HCT116 (cell line): ENCODE data around the gene COL5A2. TPM values are rescaled to one million over a fixed set of nuclear protein-coding genes. Genes with fewer than 3 reads are reported as not detected.

ENCODE experiments used
- ATAC-seq: fragments of 200-7000 bp; cut with Tn5 transposase; 2 replicates; pipeline ENCODE4 v1.9.1; 2020; ENCODE audit warnings: mild to moderate bottlenecking, moderate library complexity
- BruUV-seq: library from RNA; stranded (reverse); fragments of 400-500 nt; replicated peaks from 2 replicates; lab custom pipeline; 2021; lab: Mats Ljungman, UMichigan
- CTCF ChIA-PET: fragments of 300-600 bp; sonication (Branson Sonifier 250); formaldehyde crosslinking; loops from one replicate; lab custom pipeline; 2021; ENCODE audit warnings: antibody characterized with exemption; lab: Charles Lee
- POLR2A ChIA-PET: fragments of 300-600, 350-600 bp; sonication (Branson Sonifier 250); formaldehyde crosslinking; loops from one replicate; lab custom pipeline; 2021; ENCODE audit warnings: antibody characterized with exemption; lab: Charles Lee
- RAD21 ChIA-PET, 2 experiments: fragments of 300-600 bp; sonication (Branson Sonifier 250); formaldehyde crosslinking; loops; one replicate each; lab custom pipeline; 2023; ENCODE audit warnings: low total read pairs in 2 of 2; ENCODE audit not compliant: uncharacterized antibody in 2 of 2, unreplicated experiment in 2 of 2, low non-redundant PET in 1 of 2; lab: Charles Lee
- DNase-seq: peaks from one replicate; pipeline ENCODE4 v3.0.0-alpha.2; 2010; ENCODE audit warnings: low read depth, low spot score
- H2AFZ ChIP-seq: fragments of 200-600 bp; shearing (Covaris generic), sonication (generic); 2 replicates; pipeline ENCODE4 v1.6.1; 2017; ENCODE audit warnings: low read depth, mixed run types, mixed read lengths, antibody characterized with exemption, low read length; ENCODE audit not compliant: poor library complexity, severe bottlenecking
- H3K27ac ChIP-seq: 2 replicates; pipeline ENCODE4 v1.5.1; 2012; ENCODE audit warnings: low read depth, low read length
- H3K27me3 ChIP-seq: fragments of 200-600 bp; sonication (generic); 2 replicates; pipeline ENCODE4 v1.6.1; 2016; ENCODE audit warnings: mixed run types, low read length, mixed read lengths; ENCODE audit not compliant: insufficient read depth
- H3K36me3 ChIP-seq, 2 experiments: fragments of 200-500 bp in 1 of 2; fragments of 200-600 bp in 1 of 2; sonication (Bioruptor generic) in 1 of 2; sonication (generic) in 1 of 2; 2 replicates each; pipeline versions ENCODE4 v1.5.1 to v1.6.1; 2014 to 2016; ENCODE audit warnings: low read length in 2 of 2, inconsistent platforms in 1 of 2, mixed read lengths in 1 of 2, mixed run types in 1 of 2; ENCODE audit not compliant: insufficient read depth in 2 of 2, control insufficient read depth in 1 of 2
- H3K4me1 ChIP-seq, 2 experiments: fragments of 200-600 bp in 1 of 2; sonication (generic) in 1 of 2; 2 replicates each; pipeline versions ENCODE4 v1.5.1 to v1.6.1; 2012 to 2017; ENCODE audit warnings: low read length in 2 of 2, inconsistent platforms in 1 of 2, mild to moderate bottlenecking in 1 of 2, mixed read lengths in 1 of 2, mixed run types in 1 of 2, moderate library complexity in 1 of 2; ENCODE audit not compliant: insufficient read depth in 2 of 2, control insufficient read depth in 1 of 2
- H3K4me2 ChIP-seq: fragments of 200-600 bp; sonication (generic); 2 replicates; pipeline ENCODE4 v1.6.1; 2017; ENCODE audit warnings: mixed run types, low read length, mixed read lengths
- H3K4me3 ChIP-seq, 2 experiments: fragments of 200-600 bp in 1 of 2; sonication (generic) in 1 of 2; replicated peaks in 1 of 2; 2 replicates each; pipeline ENCODE4 v1.5.1; 2011 to 2016; ENCODE audit warnings: low read length in 2 of 2, control low read depth in 1 of 2, low read depth in 1 of 2, mild to moderate bottlenecking in 1 of 2, mixed read lengths in 1 of 2, mixed run types in 1 of 2
- H3K79me2 ChIP-seq: fragments of 200-600 bp; sonication (generic); 2 replicates; pipeline ENCODE4 v1.6.1; 2017; ENCODE audit warnings: mild to moderate bottlenecking, mixed run types, low read length, moderate library complexity, mixed read lengths; ENCODE audit not compliant: insufficient read depth
- H3K9ac ChIP-seq: fragments of 200-600 bp; sonication (generic); 2 replicates; pipeline ENCODE4 v1.6.1; 2016; ENCODE audit warnings: low read length, mixed read lengths
- H3K9me2 ChIP-seq: fragments of 200-600 bp; sonication (generic), shearing (Covaris generic); 2 replicates; pipeline ENCODE4 v1.6.1; 2017; ENCODE audit warnings: mixed run types, mild to moderate bottlenecking, moderate library complexity; ENCODE audit not compliant: insufficient read depth
- H3K9me3 ChIP-seq, 2 experiments: fragments of 200-500 bp in 1 of 2; fragments of 200-600 bp in 1 of 2; sonication (Bioruptor generic) in 1 of 2; sonication (generic) in 1 of 2; 2 replicates each; pipeline ENCODE4 v1.6.1; 2014 to 2017; ENCODE audit warnings: low read length in 2 of 2, mixed read lengths in 2 of 2, inconsistent platforms in 1 of 2, low read depth in 1 of 2, mild to moderate bottlenecking in 1 of 2, mixed run types in 1 of 2, moderate library complexity in 1 of 2; ENCODE audit not compliant: control insufficient read depth in 1 of 2, insufficient read depth in 1 of 2
- H4K20me1 ChIP-seq: fragments of 200-600 bp; sonication (generic), shearing (Covaris generic); 2 replicates; pipeline ENCODE4 v1.6.1; 2017; ENCODE audit warnings: mixed run types, mild to moderate bottlenecking, moderate library complexity; ENCODE audit not compliant: insufficient read depth
- CBX3 ChIP-seq: IDR thresholded peaks from 2 replicates; pipeline ENCODE4 v1.6.1; 2012; ENCODE audit warnings: low read depth
- EZH2phosphoT487 ChIP-seq: fragments of 200-600 bp; IDR thresholded peaks from 2 replicates; pipeline ENCODE4 v1.6.1; 2018; ENCODE audit warnings: antibody characterized with exemption, borderline replicate concordance
- FOSL1 ChIP-seq: IDR thresholded peaks from 2 replicates; pipeline ENCODE4 v1.6.1; 2012; ENCODE audit warnings: low read depth
- JUND ChIP-seq: IDR thresholded peaks from 2 replicates; pipeline ENCODE4 v1.6.1; 2012
- MAX ChIP-seq: IDR thresholded peaks from 2 replicates; pipeline ENCODE4 v1.6.1; 2012
- POLR2AphosphoS5 ChIP-seq: IDR thresholded peaks from 2 replicates; pipeline ENCODE4 v1.6.1; 2011; ENCODE audit warnings: mild to moderate bottlenecking, low read depth, low read length, moderate library complexity
- RAD21 ChIP-seq: IDR thresholded peaks from 2 replicates; pipeline ENCODE4 v1.6.1; 2012; ENCODE audit warnings: low read depth, mild to moderate bottlenecking
- SP1 ChIP-seq: IDR thresholded peaks from 2 replicates; pipeline ENCODE4 v1.6.1; 2012; ENCODE audit warnings: low read depth
- intact Hi-C: fragments of 100-400 bp; cut with micrococcal nuclease; formaldehyde crosslinking; loops from 2 replicates; pipeline ENCODE4 v1.10.0; 2022
- total RNA-seq: library from RNA; stranded (reverse); gene quantifications from one replicate; pipeline ENCODE4 v1.2.1, GENCODE V29; 2021; ENCODE audit not compliant: unreplicated experiment
- TF ChIP-seq, protein P1 (sequence below): IDR thresholded peaks from 2 replicates; pipeline ENCODE4 v1.6.1; 2012; ENCODE audit warnings: low read depth

The COL5A2 gene
- total RNA-seq, 1 experiment from 2014 or later = 2.3 TPM

- TF ChIP-seq, protein P1, sequence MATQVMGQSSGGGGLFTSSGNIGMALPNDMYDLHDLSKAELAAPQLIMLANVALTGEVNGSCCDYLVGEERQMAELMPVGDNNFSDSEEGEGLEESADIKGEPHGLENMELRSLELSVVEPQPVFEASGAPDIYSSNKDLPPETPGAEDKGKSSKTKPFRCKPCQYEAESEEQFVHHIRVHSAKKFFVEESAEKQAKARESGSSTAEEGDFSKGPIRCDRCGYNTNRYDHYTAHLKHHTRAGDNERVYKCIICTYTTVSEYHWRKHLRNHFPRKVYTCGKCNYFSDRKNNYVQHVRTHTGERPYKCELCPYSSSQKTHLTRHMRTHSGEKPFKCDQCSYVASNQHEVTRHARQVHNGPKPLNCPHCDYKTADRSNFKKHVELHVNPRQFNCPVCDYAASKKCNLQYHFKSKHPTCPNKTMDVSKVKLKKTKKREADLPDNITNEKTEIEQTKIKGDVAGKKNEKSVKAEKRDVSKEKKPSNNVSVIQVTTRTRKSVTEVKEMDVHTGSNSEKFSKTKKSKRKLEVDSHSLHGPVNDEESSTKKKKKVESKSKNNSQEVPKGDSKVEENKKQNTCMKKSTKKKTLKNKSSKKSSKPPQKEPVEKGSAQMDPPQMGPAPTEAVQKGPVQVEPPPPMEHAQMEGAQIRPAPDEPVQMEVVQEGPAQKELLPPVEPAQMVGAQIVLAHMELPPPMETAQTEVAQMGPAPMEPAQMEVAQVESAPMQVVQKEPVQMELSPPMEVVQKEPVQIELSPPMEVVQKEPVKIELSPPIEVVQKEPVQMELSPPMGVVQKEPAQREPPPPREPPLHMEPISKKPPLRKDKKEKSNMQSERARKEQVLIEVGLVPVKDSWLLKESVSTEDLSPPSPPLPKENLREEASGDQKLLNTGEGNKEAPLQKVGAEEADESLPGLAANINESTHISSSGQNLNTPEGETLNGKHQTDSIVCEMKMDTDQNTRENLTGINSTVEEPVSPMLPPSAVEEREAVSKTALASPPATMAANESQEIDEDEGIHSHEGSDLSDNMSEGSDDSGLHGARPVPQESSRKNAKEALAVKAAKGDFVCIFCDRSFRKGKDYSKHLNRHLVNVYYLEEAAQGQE = no peak
- TF ChIP-seq EZH2phosphoT487 (no peak), MAX (no peak)
- no peaks in the 10 kb centered on the region for H3K4me1 ChIP-seq
- H3K4me3 ChIP-seq = no peak overlapping the region
- H3K27ac ChIP-seq = no peak overlapping the region
- no peak overlapping the region for H2AFZ ChIP-seq
- intact Hi-C loops = no loop called here
- H3K4me2 ChIP-seq = no peak overlapping the region
- ChIA-PET POLR2A (no interaction called here), CTCF (no interaction called here), RAD21 (no interaction called here)
- no peaks in the 10 kb centered on the region for H3K36me3 ChIP-seq
- no peaks in the 10 kb centered on the region for H3K79me2 ChIP-seq
- H3K27me3 ChIP-seq = no peaks in the 10 kb centered on the region
- no peak overlapping the region for H3K9ac ChIP-seq
- no peaks in the 10 kb centered on the region for H4K20me1 ChIP-seq
- H3K9me2 ChIP-seq = no peaks in the 10 kb centered on the region
- no TSS peak for BruUV-seq
- ATAC-seq = no peak
- no peak for DNase-seq
- H3K9me3 ChIP-seq = no peaks in the 10 kb centered on the region
Observed at GRCh38 chr2:189008555-189009262, 170.9 kb downstream of the COL5A2 start.

GRCh38 chr2:189002079-189002478, 177.5 kb downstream of the COL5A2 start:
- POLR2A ChIA-PET = no interaction called here
- CTCF ChIA-PET = interaction anchor here (1.5 kb wide), 1 partner anchor 18 kb away, joined by 6 read pairs; no protein-coding TSS in a partner anchor
- DNase-seq = peak; percentile 31
- ATAC-seq = peak; percentile 59
- no TSS peak for BruUV-seq
- no peak overlapping the region for H3K9ac ChIP-seq
- RAD21 ChIA-PET = no interaction called here
- H3K4me1 ChIP-seq = peaks cover 0 to 14% of the 10 kb centered on the region in 2 experiments; a peak in 2 of 4 replicates
- no peak overlapping the region for H3K4me3 ChIP-seq
- no peaks in the 10 kb centered on the region for H3K27me3 ChIP-seq
- no peaks in the 10 kb centered on the region for H3K9me2 ChIP-seq
- peak overlapping the region; percentile 30 for H3K4me2 ChIP-seq
- H3K27ac ChIP-seq = no peak overlapping the region; the same call in 1 of the 2 replicates
- no peaks in the 10 kb centered on the region for H3K9me3 ChIP-seq
- H4K20me1 ChIP-seq = no peaks in the 10 kb centered on the region
- no peaks in the 10 kb centered on the region for H3K79me2 ChIP-seq
- TF ChIP-seq CBX3 (peak; percentile 32; the same call in 1 of the 2 replicates), POLR2AphosphoS5 (no peak), RAD21 (no peak), JUND (peak; percentile 45; the same call in 1 of the 2 replicates), SP1 (peak; percentile 59), FOSL1 (peak; percentile 40; the same call in 1 of the 2 replicates)
- peak overlapping the region; percentile 87 for H2AFZ ChIP-seq
- no peaks in the 10 kb centered on the region for H3K36me3 ChIP-seq
- intact Hi-C loops = no loop called here
